Measurements from ENCODE around the gene SLC12A1. TPM values are rescaled to one million over a fixed set of nuclear protein-coding genes. Genes with fewer than 3 reads are reported as not detected.

Gene SLC12A1
- total RNA-seq = not detected

DNA sequence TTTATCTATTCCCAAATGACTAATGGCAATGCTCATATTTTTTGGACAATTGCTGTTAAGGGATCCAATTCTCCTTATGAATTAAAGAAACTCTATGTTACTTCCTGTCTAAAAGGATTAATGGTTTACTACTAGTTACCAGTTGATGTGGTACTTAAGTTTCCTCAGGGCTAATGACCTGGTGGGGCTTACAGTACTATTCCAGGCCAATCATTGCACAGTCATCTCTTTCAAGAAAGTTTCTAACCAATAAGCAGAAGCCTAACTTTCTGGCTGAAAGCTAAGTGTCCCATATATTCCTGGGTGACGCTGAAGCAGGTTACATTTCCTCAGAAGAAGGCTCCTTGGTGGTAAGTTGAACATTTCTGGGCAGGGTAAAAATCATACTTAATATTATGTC is at the start of gene SLC12A1:
TSS of gene SLC12A1 (plus strand) at position 322 of the 400 bp plus-strand sequence. CDS start 1,418 bp downstream, outside the sequence.
- no peak for TF ChIP-seq POLR2AphosphoS5 (IDR thresholded peaks at IDR 0.05)
- TF ChIP-seq CTCF (IDR thresholded peaks at IDR 0.05) = no peak
- TF ChIP-seq POLR2A (IDR thresholded peaks at IDR 0.05) = no peak
- Histone ChIP-seq H3K4me1 (replicated peaks) (no peaks in the 10 kb centered on the region), H3K36me3 (no peaks in the 10 kb centered on the region), H3K9me3 (no peaks in the 10 kb centered on the region), H3K4me3 (no peak within 1 kb of the TSS), H3K27me3 (replicated peaks; ENCODE audit: insufficient read depth) (no peaks in the 10 kb centered on the region), H3K27ac (no peak within 1 kb of the TSS)
- intact Hi-C loops (cut with DNase I) = no loop called here
- 86% methylated on average over 1 of the region's 1 CpG for WGBS
- no peak for DNase-seq (ENCODE audit: low spot score)

GRCh38 chr15:48168616-48169015 is 37.5 kb upstream of the SLC12A1 start:
- 60% methylated on average over 3 of the region's 3 CpGs for WGBS
- no peaks in the 10 kb centered on the region for H3K27me3 ChIP-seq (replicated peaks; ENCODE audit: insufficient read depth)
- no peaks in the 10 kb centered on the region for H3K36me3 ChIP-seq
- DNase-seq (ENCODE audit: low spot score) = no peak
- H3K4me3 ChIP-seq = no peak overlapping the region
- no peak overlapping the region for H3K27ac ChIP-seq
- TF ChIP-seq POLR2AphosphoS5 (IDR thresholded peaks at IDR 0.05) = no peak
- TF ChIP-seq POLR2A (IDR thresholded peaks at IDR 0.05) = no peak
- no peak for TF ChIP-seq CTCF (IDR thresholded peaks at IDR 0.05)
- no peaks in the 10 kb centered on the region for H3K4me1 ChIP-seq (replicated peaks)
- H3K9me3 ChIP-seq = no peaks in the 10 kb centered on the region
- intact Hi-C loops (cut with DNase I) = no loop called here

DNA sequence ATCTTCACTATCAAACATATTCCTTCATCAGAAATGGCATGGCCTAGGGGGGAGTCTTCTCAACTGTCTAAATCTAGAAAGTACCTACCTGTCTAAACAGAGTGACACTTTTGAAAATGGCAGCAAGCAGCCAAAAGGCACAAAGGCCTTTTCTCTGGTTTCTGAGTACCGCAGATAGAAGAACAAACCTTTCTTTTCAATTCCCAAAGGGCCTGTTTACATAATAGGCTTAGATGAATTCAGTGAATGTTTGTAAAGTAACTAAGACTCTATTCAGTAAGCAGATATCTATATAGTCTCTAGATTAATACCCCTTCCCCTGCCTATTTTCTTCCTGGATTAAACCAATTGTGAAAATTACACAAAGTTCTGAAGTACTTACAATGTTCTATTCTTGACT is 35.1 kb upstream of the SLC12A1 start:
- Histone ChIP-seq H3K27ac (no peak overlapping the region), H3K36me3 (no peaks in the 10 kb centered on the region), H3K4me3 (no peak overlapping the region), H3K9me3 (no peaks in the 10 kb centered on the region), H3K27me3 (replicated peaks; ENCODE audit: insufficient read depth) (no peaks in the 10 kb centered on the region), H3K4me1 (replicated peaks) (no peaks in the 10 kb centered on the region)
- 56% methylated on average over 1 of the region's 1 CpG for WGBS
- intact Hi-C loops (cut with DNase I) = no loop called here
- TF ChIP-seq POLR2A (IDR thresholded peaks at IDR 0.05) (no peak), POLR2AphosphoS5 (IDR thresholded peaks at IDR 0.05) (no peak), CTCF (IDR thresholded peaks at IDR 0.05) (no peak)
- DNase-seq (ENCODE audit: low spot score) = no peak

- Histone ChIP-seq H3K36me3 (no peaks in the 10 kb centered on the region), H3K27me3 (replicated peaks; ENCODE audit: insufficient read depth) (no peaks in the 10 kb centered on the region), H3K4me1 (replicated peaks) (no peaks in the 10 kb centered on the region), H3K4me3 (no peak overlapping the region), H3K27ac (no peak overlapping the region), H3K9me3 (no peaks in the 10 kb centered on the region)
- WGBS = 95% methylated on average over 3 of the region's 3 CpGs
- no peak for DNase-seq (ENCODE audit: low spot score)
- intact Hi-C loops (cut with DNase I) = no loop called here
- TF ChIP-seq CTCF (IDR thresholded peaks at IDR 0.05) (no peak), POLR2A (IDR thresholded peaks at IDR 0.05) (no peak)
Observed at GRCh38 chr15:48175126-48175525, 31.0 kb upstream of the SLC12A1 start.

GRCh38 chr15:48176112-48176511 is 30.0 kb upstream of the SLC12A1 start:
- H3K36me3 ChIP-seq = no peaks in the 10 kb centered on the region
- 82% methylated on average over 4 of the region's 4 CpGs for WGBS
- H3K4me3 ChIP-seq = no peak overlapping the region
- no peak for DNase-seq (ENCODE audit: low spot score)
- TF ChIP-seq POLR2A (IDR thresholded peaks at IDR 0.05) = no peak
- no peak for TF ChIP-seq CTCF (IDR thresholded peaks at IDR 0.05)
- no peak for TF ChIP-seq POLR2AphosphoS5 (IDR thresholded peaks at IDR 0.05)
- H3K27ac ChIP-seq = no peak overlapping the region
- H3K27me3 ChIP-seq (replicated peaks; ENCODE audit: insufficient read depth) = no peaks in the 10 kb centered on the region
- no peaks in the 10 kb centered on the region for H3K9me3 ChIP-seq
- intact Hi-C loops (cut with DNase I) = no loop called here
- no peaks in the 10 kb centered on the region for H3K4me1 ChIP-seq (replicated peaks)
